NB4 (cell line): ENCODE results near the gene KPTN.

ENCODE experiments used
- CTCF ChIP-seq: IDR thresholded peaks from one replicate; pipeline ENCODE4 v1.5.1; 2012; ENCODE audit warnings: low read depth, low read length
- POLR2A ChIP-seq: IDR thresholded peaks from 2 replicates; pipeline ENCODE4 v1.6.1; 2011; ENCODE audit warnings: mild to moderate bottlenecking; ENCODE audit not compliant: insufficient read length; ENCODE audit errors: extremely low read depth

GRCh38 chr19:47438793-47439220 lies 45.2 kb downstream of the KPTN start:
- TF ChIP-seq POLR2A (no peak), CTCF (no peak)
